Activated CD4-positive, alpha-beta memory T cell treated with anti-CD3 and anti-CD28 coated beads, Interleukin-2, amount 10 ng/mL, durations not matched to agents 7 days and 5 days (primary cell): Measurements from ENCODE around the gene SUCLG2. TPM values are rescaled to one million over a fixed set of nuclear protein-coding genes. Genes with fewer than 3 reads are reported as not detected.

Experiments
- CTCF ChIA-PET: fragments of 350-600 bp; sonication (Branson Sonifier 250); formaldehyde crosslinking; loops from one replicate; lab custom pipeline; 2021; ENCODE audit warnings: antibody characterized with exemption, inconsistent platforms; lab: Charles Lee
- POLR2A ChIA-PET: fragments of 350-600 bp; sonication (Branson Sonifier 250); formaldehyde crosslinking; loops from one replicate; lab custom pipeline; 2021; ENCODE audit warnings: antibody characterized with exemption; lab: Charles Lee
- DNase-seq: peaks from one replicate; pipeline ENCODE4 v3.0.0-alpha.2; 2020
- H3K27ac Mint-ChIP-seq: one replicate; pipeline ENCODE4 v1.8.0; 2021; ENCODE audit warnings: mild to moderate bottlenecking, mixed read lengths
- H3K27me3 Mint-ChIP-seq: one replicate; pipeline ENCODE4 v1.8.0; 2021; ENCODE audit warnings: mixed read lengths
- H3K36me3 Mint-ChIP-seq: one replicate; pipeline ENCODE4 v1.8.0; 2021; ENCODE audit warnings: low read depth, mixed read lengths
- H3K4me1 Mint-ChIP-seq: one replicate; pipeline ENCODE4 v1.8.0; 2021; ENCODE audit warnings: mixed read lengths
- H3K4me3 Mint-ChIP-seq: one replicate; pipeline ENCODE4 v1.8.0; 2021; ENCODE audit warnings: mild to moderate bottlenecking, mixed read lengths
- H3K9me3 Mint-ChIP-seq: one replicate; pipeline ENCODE4 v1.8.0; 2021; ENCODE audit warnings: mixed read lengths
- total RNA-seq, 2 experiments: library from RNA; stranded (reverse); gene quantifications; one replicate each; pipeline ENCODE4 v1.2.3, GENCODE V29; 2021

SUCLG2 gene
- total RNA-seq, 2 experiments from 2014 or later, result 46.9 to 48.5 TPM

- Mint-ChIP-seq H3K4me1 (no peaks in the 10 kb centered on the region), H3K36me3 (peaks cover 18% of the 10 kb centered on the region), H3K27ac (no peak overlapping the region), H3K27me3 (no peaks in the 10 kb centered on the region), H3K4me3 (no peak overlapping the region), H3K9me3 (no peaks in the 10 kb centered on the region)
- DNase-seq, result no peak
- CTCF ChIA-PET, result no interaction called here
- POLR2A ChIA-PET, result no interaction called here
Measured at GRCh38 chr3:67375976-67376375, 278.4 kb downstream of the SUCLG2 start.

- ChIA-PET POLR2A (no interaction called here), CTCF (interaction anchor here (0.9 to 1.7 kb wide), 2 partner anchors 249 to 1513 kb away, joined by 3 to 4 read pairs; no protein-coding TSS in a partner anchor)
- Mint-ChIP-seq H3K27me3 (no peaks in the 10 kb centered on the region), H3K4me1 (peaks cover 31% of the 10 kb centered on the region), H3K27ac (no peak overlapping the region), H3K9me3 (peaks cover 2% of the 10 kb centered on the region), H3K36me3 (no peaks in the 10 kb centered on the region), H3K4me3 (no peak overlapping the region)
- peak; percentile 19 for DNase-seq
Measured at GRCh38 chr3:67362686-67363085, 291.7 kb downstream of the SUCLG2 start.

GRCh38 chr3:67361770-67362169, 292.6 kb downstream of the SUCLG2 start:
- Mint-ChIP-seq H3K36me3 (no peaks in the 10 kb centered on the region), H3K27me3 (no peaks in the 10 kb centered on the region), H3K9me3 (no peaks in the 10 kb centered on the region), H3K4me1 (peaks cover 31% of the 10 kb centered on the region), H3K4me3 (no peak overlapping the region), H3K27ac (no peak overlapping the region)
- POLR2A ChIA-PET, result no interaction called here
- DNase-seq, result no peak
- CTCF ChIA-PET, result interaction anchor here (0.9 to 1.7 kb wide), 2 partner anchors 248 to 1514 kb away, joined by 3 to 4 read pairs; no protein-coding TSS in a partner anchor

GRCh38 chr3:67361323-67361722, 293.1 kb downstream of the SUCLG2 start:
- no peak for DNase-seq
- ChIA-PET POLR2A (no interaction called here), CTCF (no interaction called here)
- H3K36me3 Mint-ChIP-seq, result no peaks in the 10 kb centered on the region
- H3K4me1 Mint-ChIP-seq, result peaks cover 31% of the 10 kb centered on the region
- no peaks in the 10 kb centered on the region for H3K9me3 Mint-ChIP-seq
- no peak overlapping the region for H3K27ac Mint-ChIP-seq
- H3K4me3 Mint-ChIP-seq, result no peak overlapping the region
- no peaks in the 10 kb centered on the region for H3K27me3 Mint-ChIP-seq

- H3K9me3 Mint-ChIP-seq, result no peaks in the 10 kb centered on the region
- CTCF ChIA-PET, result interaction anchor here (0.6 to 1.9 kb wide), 5 partner anchors 10 to 435 kb away, joined by 3 to 6 read pairs (median 4); no protein-coding TSS in a partner anchor
- no peaks in the 10 kb centered on the region for H3K27me3 Mint-ChIP-seq
- H3K4me1 Mint-ChIP-seq, result peaks cover 20% of the 10 kb centered on the region
- no peak for DNase-seq
- no peak overlapping the region for H3K4me3 Mint-ChIP-seq
- POLR2A ChIA-PET, result no interaction called here
- no peak overlapping the region for H3K27ac Mint-ChIP-seq
- no peaks in the 10 kb centered on the region for H3K36me3 Mint-ChIP-seq
Measured at GRCh38 chr3:67357610-67358458, 296.6 kb downstream of the SUCLG2 start.

- no peaks in the 10 kb centered on the region for H3K36me3 Mint-ChIP-seq
- CTCF ChIA-PET, result no interaction called here
- H3K4me1 Mint-ChIP-seq, result peaks cover 9% of the 10 kb centered on the region
- POLR2A ChIA-PET, result no interaction called here
- peaks cover 7% of the 10 kb centered on the region for H3K27me3 Mint-ChIP-seq
- no peak overlapping the region for H3K27ac Mint-ChIP-seq
- no peak overlapping the region for H3K4me3 Mint-ChIP-seq
- peaks cover 2% of the 10 kb centered on the region for H3K9me3 Mint-ChIP-seq
- no peak for DNase-seq
Measured at GRCh38 chr3:67349551-67350174, 304.7 kb downstream of the SUCLG2 start.

- no peaks in the 10 kb centered on the region for H3K36me3 Mint-ChIP-seq
- peaks cover 12% of the 10 kb centered on the region for H3K27me3 Mint-ChIP-seq
- H3K4me1 Mint-ChIP-seq, result peaks cover 9% of the 10 kb centered on the region
- H3K4me3 Mint-ChIP-seq, result no peak overlapping the region
- ChIA-PET CTCF (no interaction called here), POLR2A (no interaction called here)
- H3K9me3 Mint-ChIP-seq, result peaks cover 12% of the 10 kb centered on the region
- H3K27ac Mint-ChIP-seq, result no peak overlapping the region
- DNase-seq, result no peak
Measured at GRCh38 chr3:67346081-67346480, 308.3 kb downstream of the SUCLG2 start.

- peaks cover 10% of the 10 kb centered on the region for H3K27me3 Mint-ChIP-seq
- H3K4me1 Mint-ChIP-seq, result peaks cover 6% of the 10 kb centered on the region
- no peak overlapping the region for H3K4me3 Mint-ChIP-seq
- CTCF ChIA-PET, result no interaction called here
- H3K27ac Mint-ChIP-seq, result no peak overlapping the region
- no peak for DNase-seq
- peaks cover 19% of the 10 kb centered on the region for H3K9me3 Mint-ChIP-seq
- POLR2A ChIA-PET, result interaction anchor here (0.6 kb wide), 1 partner anchor 199 kb away, joined by 3 read pairs; no protein-coding TSS in a partner anchor
- no peaks in the 10 kb centered on the region for H3K36me3 Mint-ChIP-seq
Measured at GRCh38 chr3:67335813-67336212, 318.6 kb downstream of the SUCLG2 start.

GRCh38 chr3:67334588-67334987, 319.8 kb downstream of the SUCLG2 start:
- ChIA-PET CTCF (no interaction called here), POLR2A (no interaction called here)
- DNase-seq, result no peak

GRCh38 chr3:67329358-67329757, 325.1 kb downstream of the SUCLG2 start:
- Mint-ChIP-seq H3K27me3 (peaks cover 5% of the 10 kb centered on the region), H3K9me3 (peaks cover 8% of the 10 kb centered on the region), H3K27ac (no peak overlapping the region), H3K4me1 (peaks cover 7% of the 10 kb centered on the region), H3K36me3 (no peaks in the 10 kb centered on the region), H3K4me3 (no peak overlapping the region)
- CTCF ChIA-PET, result no interaction called here
- POLR2A ChIA-PET, result no interaction called here
- DNase-seq, result no peak

More at GRCh38 chr3:67334588-67334987, 319.8 kb downstream of the SUCLG2 start:
- Mint-ChIP-seq H3K36me3 (no peaks in the 10 kb centered on the region), H3K9me3 (peaks cover 16% of the 10 kb centered on the region), H3K4me1 (peaks cover 7% of the 10 kb centered on the region), H3K27ac (no peak overlapping the region), H3K4me3 (no peak overlapping the region), H3K27me3 (peaks cover 6% of the 10 kb centered on the region)

GRCh38 chr3:67327582-67327981, 326.8 kb downstream of the SUCLG2 start:
- ChIA-PET CTCF (no interaction called here), POLR2A (no interaction called here)
- DNase-seq, result no peak
- Mint-ChIP-seq H3K27me3 (peaks cover 5% of the 10 kb centered on the region), H3K4me3 (no peak overlapping the region), H3K27ac (no peak overlapping the region), H3K9me3 (peaks cover 8% of the 10 kb centered on the region), H3K36me3 (no peaks in the 10 kb centered on the region), H3K4me1 (peaks cover 6% of the 10 kb centered on the region)

- Mint-ChIP-seq H3K4me1 (peaks cover 6% of the 10 kb centered on the region), H3K9me3 (peaks cover 3% of the 10 kb centered on the region), H3K27me3 (peaks cover 4% of the 10 kb centered on the region), H3K36me3 (no peaks in the 10 kb centered on the region), H3K4me3 (no peak overlapping the region), H3K27ac (no peak overlapping the region)
- ChIA-PET POLR2A (no interaction called here), CTCF (no interaction called here)
- no peak for DNase-seq
Measured at GRCh38 chr3:67325231-67325630, 329.2 kb downstream of the SUCLG2 start.
